Right lobe of liver (tissue), 6 donors: ENCODE data around the gene GCLC. TPM values are rescaled to one million over a fixed set of nuclear protein-coding genes. Genes with fewer than 3 reads are reported as not detected.
"Not testable (repeated sequence)": the region's sequence is repeated elsewhere in the genome, so short reads cannot be mapped to it uniquely, and the experiment has no call there.

Experiments
- ATAC-seq, 4 donors: fragments of 200-7000 bp; cut with Tn5 transposase; one replicate each; pipeline ENCODE4 v1.9.1; 2020; ENCODE audit warnings: mild to moderate bottlenecking in 4 of 4, moderate library complexity in 4 of 4
- DNase-seq, 3 donors: peaks; one replicate each; pipeline ENCODE4 v3.0.0-alpha.2; 2020
- H3K27ac ChIP-seq, 3 donors: fragments of 200-600 bp; one replicate each; pipeline ENCODE4 v1.8.0; 2022
- H3K27me3 ChIP-seq, 2 donors: fragments of 200-600 bp; one replicate each; pipeline ENCODE4 v1.8.0; 2022
- H3K36me3 ChIP-seq, 4 donors: fragments of 200-600 bp; sonication (generic) in 1 of 4; one replicate each; pipeline versions ENCODE4 v1.5.1 to v1.8.0; 2017 to 2022; ENCODE audit warnings: control low read depth in 1 of 4
- H3K4me1 ChIP-seq, 4 donors: fragments of 200-600 bp; sonication (generic) in 1 of 4; one replicate each; pipeline versions ENCODE4 v1.5.1 to v1.8.0; 2017 to 2022; ENCODE audit warnings: control low read depth in 1 of 4
- H3K4me3 ChIP-seq, 3 donors: fragments of 200-600 bp; one replicate each; pipeline ENCODE4 v1.8.0; 2022
- H3K9me3 ChIP-seq, 4 donors: fragments of 200-600 bp; sonication (generic) in 1 of 4; one replicate each; pipeline versions ENCODE4 v1.5.1 to v1.8.0; 2017 to 2022; ENCODE audit warnings: control low read depth in 1 of 4
- CTCF ChIP-seq, 4 donors: fragments of 200-600 bp in 3 of 4; fragments of 450-650 bp in 1 of 4; IDR thresholded peaks; one replicate each; pipeline versions ENCODE4 v1.5.1 to v1.8.0; 2016 to 2022; ENCODE audit warnings: antibody characterized with exemption in 4 of 4, mild to moderate bottlenecking in 2 of 4
- POLR2A ChIP-seq: fragments of 450-650 bp; IDR thresholded peaks from one replicate; pipeline ENCODE4 v1.6.1; 2017; ENCODE audit warnings: antibody characterized with exemption, mild to moderate bottlenecking
- WGBS: methylation state at CpG from one replicate; pipeline ENCODE4 v1.1.6; 2018; ENCODE audit warnings: low coverage, low lambda C conversion rate; ENCODE audit not compliant: insufficient coverage; ENCODE audit errors: missing lambda C conversion rate; 5-methylcytosine and 5-hydroxymethylcytosine counted together
- intact Hi-C, 2 donors: fragments of 100-400 bp; cut with DNase I; formaldehyde crosslinking; loops; one replicate each; pipeline versions ENCODE4 v1.11.2 to v1.14.1; 2022
- total RNA-seq, 6 experiments: library from RNA; depleted of rRNA in 2 of 6; stranded (reverse); fragments of >200 nt in 2 of 6; fragmentation: NEBNext Ultra II Directional in 3 of 6; extraction: Animal tissue kit (Norgen Biotek cat#: 25700) in 3 of 6; gene quantifications; one replicate each; pipeline versions ENCODE4 v1.1.0 to v1.2.4, GENCODE V29; 2016 to 2023
- donor health status: DM: no; HTN: yes; CAD: no.
- donor health status: DM: no; HTN: no; CAD: no.
- donor health status: DM: no; HTN: no; CAD: no.
- donor health status: DM: no; HTN: yes; CAD: no.
- donor health status: DM: no; HTN: yes; CAD: no.

The GCLC gene
- total RNA-seq, 6 experiments from 2014 or later, result 56.8 to 140 (median 103) TPM

GRCh38 chr6:53486679-53487078 is 58.2 kb downstream of the GCLC start:
- Histone ChIP-seq H3K27ac (no peak overlapping the region), H3K36me3 (no peaks in the 10 kb centered on the region), H3K4me1 (peaks cover 0 to 6% (median 3%) of the 10 kb centered on the region in 4 donors), H3K4me3 (no peak overlapping the region), H3K9me3 (no peaks in the 10 kb centered on the region), H3K27me3 (no peaks in the 10 kb centered on the region)
- TF ChIP-seq CTCF (IDR thresholded peaks at IDR 0.05) (no peak), POLR2A (no peak)
- intact Hi-C loops, result no loop called here
- 57% methylated on average over 3 of the region's 3 CpGs for WGBS
- DNase-seq (no peak), ATAC-seq (no peak)

- Histone ChIP-seq H3K36me3 (no peaks in the 10 kb centered on the region), H3K4me3 (no peak overlapping the region), H3K27ac (no peak overlapping the region), H3K9me3 (no peaks in the 10 kb centered on the region), H3K4me1 (peaks cover 0 to 6% (median 3%) of the 10 kb centered on the region in 4 donors), H3K27me3 (no peaks in the 10 kb centered on the region)
- DNase-seq (peak in 1 of 3 donors; percentile 67), ATAC-seq (peak; percentile 87 to 95 (median 90))
- 21% methylated on average over 9 of the region's 9 CpGs for WGBS
- intact Hi-C loops, result loop anchor here in 1 of 2 donors (5.0 kb wide), 1 partner anchor 312 kb away; no protein-coding TSS in a partner anchor
- TF ChIP-seq CTCF (IDR thresholded peaks at IDR 0.05) (peak; percentile 90 to 99 (median 94)), POLR2A (no peak)
Observed at GRCh38 chr6:53484476-53485280, 60.2 kb downstream of the GCLC start.

- H3K4me3 ChIP-seq, result no peak overlapping the region
- DNase-seq (peak; percentile 45 to 79 (median 57)), ATAC-seq (peak; percentile 60 to 87 (median 78))
- intact Hi-C loops, result loop anchor here in 1 of 2 donors (5.0 kb wide), 1 partner anchor 311 kb away; no protein-coding TSS in a partner anchor
- H3K9me3 ChIP-seq, result no peaks in the 10 kb centered on the region
- H3K27me3 ChIP-seq, result no peaks in the 10 kb centered on the region
- 41% methylated on average over 9 of the region's 10 CpGs for WGBS
- peaks cover 0 to 6% (median 3%) of the 10 kb centered on the region in 4 donors for H3K4me1 ChIP-seq
- no peak overlapping the region for H3K27ac ChIP-seq
- no peaks in the 10 kb centered on the region for H3K36me3 ChIP-seq
- TF ChIP-seq POLR2A, result no peak
- TF ChIP-seq CTCF (IDR thresholded peaks at IDR 0.05), result no peak
Observed at GRCh38 chr6:53483423-53484353, 61.2 kb downstream of the GCLC start.

GRCh38 chr6:53481323-53481722 is 63.6 kb downstream of the GCLC start:
- no peaks in the 10 kb centered on the region for H3K36me3 ChIP-seq
- H3K4me1 ChIP-seq, result peaks cover 0 to 6% (median 3%) of the 10 kb centered on the region in 4 donors
- no peaks in the 10 kb centered on the region for H3K9me3 ChIP-seq
- TF ChIP-seq POLR2A (no peak), CTCF (IDR thresholded peaks at IDR 0.05) (no peak)
- H3K4me3 ChIP-seq, result no peak overlapping the region
- H3K27me3 ChIP-seq, result no peaks in the 10 kb centered on the region
- H3K27ac ChIP-seq, result no peak overlapping the region
- ATAC-seq (no peak), DNase-seq (no peak)
- 39% methylated on average over 2 of the region's 2 CpGs for WGBS
- intact Hi-C loops, result loop anchor here in 1 of 2 donors (5.0 kb wide), 1 partner anchor 309 kb away; no protein-coding TSS in a partner anchor

- H3K9me3 ChIP-seq, DNase-seq, H3K27ac ChIP-seq, ATAC-seq, H3K36me3 ChIP-seq, H3K4me1 ChIP-seq, H3K4me3 ChIP-seq, H3K27me3 ChIP-seq: not testable (repeated sequence)
- intact Hi-C loops, result loop anchor here in 1 of 2 donors (5.0 kb wide), 1 partner anchor 308 kb away; no protein-coding TSS in a partner anchor
- 83% methylated on average over 4 of the region's 4 CpGs for WGBS
Observed at GRCh38 chr6:53480774-53481173, 64.1 kb downstream of the GCLC start.
